IMR-90 (cell line): ENCODE results near the gene PIP4K2A. TPM values are rescaled to one million over a fixed set of nuclear protein-coding genes. Genes with fewer than 3 reads are reported as not detected.

Source experiments
- ATAC-seq: fragments of 200-7000 bp; cut with Tn5 transposase; 2 replicates; pipeline ENCODE4 v1.9.1; 2020; ENCODE audit warnings: low read depth, mild to moderate bottlenecking, moderate library complexity
- BruUV-seq: library from RNA; stranded (reverse); fragments of 400-500 nt; replicated peaks from 2 replicates; lab custom pipeline; 2021; lab: Mats Ljungman, UMichigan
- CTCF ChIA-PET: fragments of 300-600 bp; formaldehyde crosslinking; extraction: SDS; loops from one replicate; lab custom pipeline; 2021; ENCODE audit warnings: antibody characterized with exemption; lab: Yijun Ruan, JAX
- POLR2A ChIA-PET: fragments of 300-600 bp; sonication (Branson Sonifier 250); formaldehyde crosslinking; loops from one replicate; lab custom pipeline; 2022; ENCODE audit warnings: antibody characterized with exemption; ENCODE audit not compliant: unreplicated experiment; lab: Charles Lee
- DNase-seq: peaks from one replicate; pipeline ENCODE4 v3.0.0; 2013
- H2AFZ ChIP-seq: replicated peaks from 2 replicates; pipeline ENCODE3; 2013; ENCODE audit warnings: low read length, mild to moderate bottlenecking; ENCODE audit not compliant: poor library complexity
- H2AK5ac ChIP-seq: 2 replicates; pipeline ENCODE4 v1.6.1; 2013; ENCODE audit warnings: low read depth, low read length, inconsistent platforms
- H2AK9ac ChIP-seq: replicated peaks from 2 replicates; pipeline ENCODE3; 2013; ENCODE audit warnings: mild to moderate bottlenecking, low read depth, low read length, moderate library complexity; ENCODE audit not compliant: poor library complexity
- H2BK120ac ChIP-seq: 2 replicates; pipeline ENCODE4 v1.6.1; 2013; ENCODE audit warnings: low read depth, low read length, inconsistent platforms
- H2BK15ac ChIP-seq: 3 replicates; pipeline ENCODE4 v1.6.1; 2013; ENCODE audit warnings: low read depth, low read length, inconsistent platforms
- H2BK20ac ChIP-seq: 2 replicates; pipeline ENCODE4 v1.6.1; 2013; ENCODE audit warnings: low read depth, mild to moderate bottlenecking, inconsistent platforms, low read length, moderate library complexity
- H2BK5ac ChIP-seq: 2 replicates; pipeline ENCODE4 v1.6.1; 2013; ENCODE audit warnings: mild to moderate bottlenecking, low read depth, low read length, inconsistent platforms; ENCODE audit not compliant: poor library complexity, severe bottlenecking
- H3K14ac ChIP-seq: replicated peaks from 2 replicates; pipeline ENCODE4 v1.6.1; 2013; ENCODE audit warnings: low read depth, low read length, inconsistent platforms
- H3K18ac ChIP-seq: 2 replicates; pipeline ENCODE4 v1.6.1; 2013; ENCODE audit warnings: low read depth, low read length, control low read depth
- H3K23ac ChIP-seq: 2 replicates; pipeline ENCODE4 v1.6.1; 2013; ENCODE audit warnings: low read depth, low read length, inconsistent platforms
- H3K27ac ChIP-seq: 2 replicates; pipeline ENCODE4 v1.5.1; 2013; ENCODE audit warnings: mild to moderate bottlenecking, control low read depth, low read length; ENCODE audit not compliant: insufficient read depth
- H3K27me3 ChIP-seq: 2 replicates; pipeline ENCODE4 v1.6.1; 2013; ENCODE audit warnings: low read length; ENCODE audit not compliant: control insufficient read depth, insufficient read depth
- H3K36me3 ChIP-seq: 2 replicates; pipeline ENCODE4 v1.6.1; 2013; ENCODE audit warnings: low read length, mixed read lengths; ENCODE audit not compliant: control insufficient read depth, insufficient read depth
- H3K4ac ChIP-seq: 2 replicates; pipeline ENCODE4 v1.6.1; 2013; ENCODE audit warnings: low read depth, low read length, inconsistent platforms
- H3K4me1 ChIP-seq: 2 replicates; pipeline ENCODE4 v1.6.1; 2013; ENCODE audit warnings: low read length, mixed read lengths; ENCODE audit not compliant: control insufficient read depth, insufficient read depth
- H3K4me2 ChIP-seq: 2 replicates; pipeline ENCODE4 v1.6.1; 2013; ENCODE audit warnings: low read depth, mild to moderate bottlenecking, control low read depth, low read length, moderate library complexity
- H3K4me3 ChIP-seq: 2 replicates; pipeline ENCODE4 v1.5.1; 2013; ENCODE audit warnings: low read depth, mild to moderate bottlenecking, control low read depth, low read length, moderate library complexity; ENCODE audit not compliant: insufficient read depth
- H3K56ac ChIP-seq: 2 replicates; pipeline ENCODE4 v1.6.1; 2013; ENCODE audit warnings: low read length, inconsistent platforms; ENCODE audit not compliant: insufficient read depth; ENCODE audit errors: extremely low read depth
- H3K79me1 ChIP-seq, 2 experiments: 2 replicates each; pipeline ENCODE4 v1.6.1; 2013; ENCODE audit warnings: low read length in 2 of 2, inconsistent platforms in 1 of 2, low read depth in 1 of 2
- H3K9ac ChIP-seq: 2 replicates; pipeline ENCODE4 v1.6.1; 2013; ENCODE audit warnings: low read depth, low read length, control low read depth
- H3K9me1 ChIP-seq: 2 replicates; pipeline ENCODE4 v1.6.1; 2013; ENCODE audit warnings: low read length, inconsistent platforms; ENCODE audit not compliant: insufficient read depth
- H3K9me3 ChIP-seq: 2 replicates; pipeline ENCODE4 v1.6.1; 2013; ENCODE audit warnings: low read length; ENCODE audit not compliant: control insufficient read depth, insufficient read depth
- H4K20me1 ChIP-seq: 2 replicates; pipeline ENCODE4 v1.6.1; 2013; ENCODE audit warnings: low read length, inconsistent platforms; ENCODE audit not compliant: insufficient read depth
- H4K5ac ChIP-seq: 2 replicates; pipeline ENCODE4 v1.6.1; 2013; ENCODE audit warnings: mild to moderate bottlenecking, low read depth, low read length, control low read depth
- H4K8ac ChIP-seq, 2 experiments: 2 replicates each; pipeline ENCODE4 v1.6.1; 2013; ENCODE audit warnings: low read depth in 2 of 2, low read length in 2 of 2, control low read depth in 1 of 2, inconsistent platforms in 1 of 2
- H4K91ac ChIP-seq: 2 replicates; pipeline ENCODE4 v1.6.1; 2013; ENCODE audit warnings: low read depth, low read length, inconsistent platforms; ENCODE audit not compliant: insufficient read depth
- CHD1 ChIP-seq: IDR thresholded peaks from 2 replicates; pipeline ENCODE4 v1.6.1; 2012; ENCODE audit warnings: low read depth, low read length, improper control_type of control experiment
- MAZ ChIP-seq: IDR thresholded peaks from 2 replicates; pipeline ENCODE4 v1.6.1; 2012; ENCODE audit warnings: low read depth, mild to moderate bottlenecking, low read length, improper control_type of control experiment, moderate library complexity, borderline replicate concordance
- MXI1 ChIP-seq: IDR thresholded peaks from 2 replicates; pipeline ENCODE4 v1.6.1; 2012; ENCODE audit warnings: low read depth, mild to moderate bottlenecking, low read length, moderate library complexity, borderline replicate concordance
- POLR2A ChIP-seq: IDR thresholded peaks from 2 replicates; pipeline ENCODE4 v1.6.1; 2012; ENCODE audit warnings: mild to moderate bottlenecking, low read depth, low read length
- WGBS, 2 experiments: methylation state at CpG; one replicate each; pipeline versions ENCODE4 v1.1.5 to v1.1.7; 2013; ENCODE audit warnings: missing lambda C conversion rate in 2 of 2; ENCODE audit not compliant: insufficient read length in 1 of 2; ENCODE audit errors: extremely low coverage in 2 of 2; 5-methylcytosine and 5-hydroxymethylcytosine counted together
- dilution Hi-C: fragments of 300-500 bp; cut with HindIII; formaldehyde crosslinking; loops from one replicate; pipeline ENCODE4 v1.14.3; 2018; ENCODE audit warnings: low sequenced_read_pairs; ENCODE audit not compliant: unreplicated experiment
- in situ Hi-C: fragments of 300-500 bp; cut with MboI; formaldehyde crosslinking; loops from 3 replicates; pipeline ENCODE4 v1.14.3; 2019; ENCODE audit warnings: low sequenced_read_pairs, inconsistent platforms, mixed read lengths
- intact Hi-C: fragments of 100-400 bp; cut with micrococcal nuclease; formaldehyde crosslinking; loops from 2 replicates; pipeline ENCODE4 v1.10.0; 2022
- polyA plus RNA-seq, 3 experiments: library from polyadenylated mRNA; depleted of rRNA; stranded (reverse); fragments of >200 nt; gene quantifications; 2 replicates each; pipeline ENCODE4 v1.2.3, GENCODE V29; 2012; ENCODE audit warnings: low replicate concordance in 1 of 3
- total RNA-seq: library from RNA; depleted of rRNA; stranded (reverse); fragments of >200 nt; gene quantifications from 2 replicates; pipeline ENCODE4 v1.2.3, GENCODE V29; 2012

Gene PIP4K2A
- total and polyA plus RNA-seq, 2 of the 4 experiments (the other 2 are of a cell fraction), result 9.8 to 18.1 TPM

GRCh38 chr10:22673785-22674572 lies 40.4 kb downstream of the PIP4K2A start:
- intact Hi-C loops, result no loop called here
- Histone ChIP-seq H2AK9ac (no peak overlapping the region), H3K4ac (no peak overlapping the region), H3K9me1 (peaks cover 10% of the 10 kb centered on the region; the same call in 1 of the 2 replicates), H2BK20ac (no peak overlapping the region), H2BK5ac (no peak overlapping the region), H2AK5ac (no peak overlapping the region), H3K56ac (no peak overlapping the region), H4K20me1 (peaks cover 41% of the 10 kb centered on the region), H4K91ac (no peak overlapping the region), H2BK15ac (no peak overlapping the region), H3K4me3 (no peak overlapping the region), H3K27me3 (no peaks in the 10 kb centered on the region), H4K5ac (no peak overlapping the region), H3K18ac (no peak overlapping the region), H3K9ac (no peak overlapping the region), H3K4me2 (no peak overlapping the region), H3K4me1 (no peaks in the 10 kb centered on the region; the same call in 1 of the 2 replicates), H2BK120ac (no peak overlapping the region), H3K27ac (no peak overlapping the region), H3K36me3 (no peaks in the 10 kb centered on the region), H3K14ac (no peak overlapping the region), H3K79me1 (peaks cover 55 to 69% of the 10 kb centered on the region in 2 experiments), H3K9me3 (no peaks in the 10 kb centered on the region), H3K23ac (no peak overlapping the region), H2AFZ (no peak overlapping the region), H4K8ac (no peak overlapping the region)
- ChIA-PET POLR2A (no interaction called here), CTCF (interaction anchor here (0.7 kb wide), 1 partner anchor 8 kb away, joined by 3 read pairs; no protein-coding TSS in a partner anchor)
- dilution Hi-C loops, result no loop called here
- ATAC-seq, result no peak
- no peak for TF ChIP-seq MXI1
- TF ChIP-seq POLR2A, result no peak
- no peak for TF ChIP-seq CHD1
- no peak for TF ChIP-seq MAZ
- no CpG with 5 or more reads among the region's 2 CpGs for WGBS, 2 experiments
- DNase-seq, result no peak
- in situ Hi-C loops, result no loop called here
- BruUV-seq, result no TSS peak
